Measurements from ENCODE around the gene MEST.
"Not testable (repeated sequence)": the region's sequence is repeated elsewhere in the genome, so short reads cannot be mapped to it uniquely, and the experiment has no call there.

The MEST gene

GRCh38 chr7:130505753-130506152, 13.9 kb downstream of the MEST start:
- DNase-seq (ENCODE audit: insufficient read length, low spot score) (no peak), FAIRE-seq (no peak)
- TF ChIP-seq, protein P1, sequence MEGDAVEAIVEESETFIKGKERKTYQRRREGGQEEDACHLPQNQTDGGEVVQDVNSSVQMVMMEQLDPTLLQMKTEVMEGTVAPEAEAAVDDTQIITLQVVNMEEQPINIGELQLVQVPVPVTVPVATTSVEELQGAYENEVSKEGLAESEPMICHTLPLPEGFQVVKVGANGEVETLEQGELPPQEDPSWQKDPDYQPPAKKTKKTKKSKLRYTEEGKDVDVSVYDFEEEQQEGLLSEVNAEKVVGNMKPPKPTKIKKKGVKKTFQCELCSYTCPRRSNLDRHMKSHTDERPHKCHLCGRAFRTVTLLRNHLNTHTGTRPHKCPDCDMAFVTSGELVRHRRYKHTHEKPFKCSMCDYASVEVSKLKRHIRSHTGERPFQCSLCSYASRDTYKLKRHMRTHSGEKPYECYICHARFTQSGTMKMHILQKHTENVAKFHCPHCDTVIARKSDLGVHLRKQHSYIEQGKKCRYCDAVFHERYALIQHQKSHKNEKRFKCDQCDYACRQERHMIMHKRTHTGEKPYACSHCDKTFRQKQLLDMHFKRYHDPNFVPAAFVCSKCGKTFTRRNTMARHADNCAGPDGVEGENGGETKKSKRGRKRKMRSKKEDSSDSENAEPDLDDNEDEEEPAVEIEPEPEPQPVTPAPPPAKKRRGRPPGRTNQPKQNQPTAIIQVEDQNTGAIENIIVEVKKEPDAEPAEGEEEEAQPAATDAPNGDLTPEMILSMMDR (IDR thresholded peaks at IDR 0.05; ENCODE audit: insufficient read depth, missing control alignments) = no peak

GRCh38 chr7:130506358-130506757, 14.5 kb downstream of the MEST start:
- FAIRE-seq = no peak
- DNase-seq (ENCODE audit: insufficient read length, low spot score) = no peak
- TF ChIP-seq, protein P1 (IDR thresholded peaks at IDR 0.05; ENCODE audit: insufficient read depth, missing control alignments) = no peak

- DNase-seq (ENCODE audit: insufficient read length, low spot score); FAIRE-seq: not testable (repeated sequence)
Measured at GRCh38 chr7:130512038-130512437, 20.2 kb downstream of the MEST start.

- no peak for DNase-seq (ENCODE audit: insufficient read length, low spot score)
- TF ChIP-seq, protein P1 (IDR thresholded peaks at IDR 0.05; ENCODE audit: insufficient read depth, missing control alignments) = no peak
- FAIRE-seq = no peak
Measured at GRCh38 chr7:130513447-130513846, 21.6 kb downstream of the MEST start.

DNA sequence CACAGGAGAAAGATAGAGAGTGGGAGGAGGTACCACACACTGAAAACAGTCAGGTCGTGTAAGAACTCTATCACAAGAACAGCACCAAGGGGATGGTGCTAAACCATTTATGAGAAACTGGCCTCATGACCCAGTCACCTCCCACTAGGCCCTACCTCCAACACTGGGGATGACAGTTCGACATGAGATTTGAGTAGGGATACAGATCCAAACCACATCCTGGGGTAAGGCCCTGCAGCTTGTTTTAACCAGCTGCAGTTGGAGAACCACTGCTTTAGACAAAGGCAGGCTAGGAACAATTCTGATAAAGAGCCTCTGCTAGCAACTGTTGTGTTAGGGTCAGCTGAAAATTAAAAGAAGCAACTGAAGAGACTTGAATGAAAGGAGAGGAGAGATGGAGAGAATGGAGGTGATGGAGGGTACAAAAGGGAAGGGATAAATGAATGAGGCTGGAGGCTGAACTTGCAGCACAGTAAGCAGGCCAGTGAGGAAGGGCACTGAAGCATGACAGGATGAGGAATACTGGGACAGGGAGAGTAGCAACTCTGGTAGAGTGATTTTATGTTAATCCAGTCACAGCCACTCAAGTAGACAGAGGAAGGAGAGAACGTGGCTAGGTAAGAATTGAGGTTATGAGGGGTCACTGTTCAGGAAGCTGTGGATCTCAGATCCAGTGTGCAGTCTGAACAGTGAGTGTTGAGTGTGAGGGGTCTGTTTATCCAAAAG, 23.6 kb downstream of the MEST start:
- TF ChIP-seq, protein P1 (IDR thresholded peaks at IDR 0.05; ENCODE audit: insufficient read depth, missing control alignments) = no peak
- DNase-seq (ENCODE audit: insufficient read length, low spot score) (no peak), FAIRE-seq (no peak)

- TF ChIP-seq, protein P1 (IDR thresholded peaks at IDR 0.05; ENCODE audit: insufficient read depth, missing control alignments) = no peak
- no peak for DNase-seq (ENCODE audit: insufficient read length, low spot score)
- FAIRE-seq = no peak
Measured at GRCh38 chr7:130521258-130521951, 29.5 kb downstream of the MEST start.

- not testable (repeated sequence) for DNase-seq (ENCODE audit: insufficient read length, low spot score); FAIRE-seq
Measured at GRCh38 chr7:130523519-130524125, 31.7 kb downstream of the MEST start.

- FAIRE-seq (no peak), DNase-seq (ENCODE audit: insufficient read length, low spot score) (no peak)
- TF ChIP-seq, protein P1 (IDR thresholded peaks at IDR 0.05; ENCODE audit: insufficient read depth, missing control alignments) = no peak
Measured at GRCh38 chr7:130524628-130525027, 32.7 kb downstream of the MEST start.

DNA sequence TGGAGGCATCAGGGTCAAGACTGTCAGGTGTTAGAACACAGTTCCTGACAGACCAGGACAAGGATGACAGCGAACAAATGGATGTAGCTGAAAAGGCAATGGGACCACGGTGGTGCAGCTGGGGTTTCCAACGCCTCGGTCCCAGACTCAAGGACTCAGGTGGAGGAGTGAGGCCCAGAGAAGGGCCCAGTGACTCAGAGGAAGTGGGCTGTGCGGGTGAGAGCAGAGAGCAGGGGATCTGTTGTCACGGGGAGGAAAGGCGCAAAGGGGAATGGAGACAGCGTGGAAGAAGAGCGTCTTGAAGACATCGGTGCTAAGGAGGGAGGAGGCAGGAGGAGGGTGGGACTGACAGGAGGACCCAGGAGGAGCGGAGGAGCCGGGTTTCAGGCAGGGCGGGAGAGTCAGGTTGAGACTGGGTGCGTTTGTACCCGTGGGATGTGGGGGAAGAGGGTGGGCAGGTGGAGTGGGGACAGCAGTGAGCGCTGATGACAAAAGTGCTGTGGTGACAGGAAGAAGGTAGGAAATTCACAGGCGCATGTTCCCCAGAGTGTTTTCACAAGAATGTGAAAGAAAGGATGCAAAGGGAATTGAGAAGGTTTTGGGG, 36.0 kb downstream of the MEST start:
- DNase-seq (ENCODE audit: insufficient read length, low spot score); FAIRE-seq: not testable (repeated sequence)

All from D721Med (cell line).